GM11168 (cell line): ENCODE results near the gene MAPRE2.
"Not testable (repeated sequence)": the region's sequence is repeated elsewhere in the genome, so short reads cannot be mapped to it uniquely, and the experiment has no call there.

Source experiments
- in situ Hi-C: fragments of 300-500 bp; cut with MboI; formaldehyde crosslinking; loops from one replicate; pipeline ENCODE4 v1.12.0; 2022; ENCODE audit warnings: low sequenced_read_pairs; ENCODE audit not compliant: unreplicated experiment

The MAPRE2 gene

DNA sequence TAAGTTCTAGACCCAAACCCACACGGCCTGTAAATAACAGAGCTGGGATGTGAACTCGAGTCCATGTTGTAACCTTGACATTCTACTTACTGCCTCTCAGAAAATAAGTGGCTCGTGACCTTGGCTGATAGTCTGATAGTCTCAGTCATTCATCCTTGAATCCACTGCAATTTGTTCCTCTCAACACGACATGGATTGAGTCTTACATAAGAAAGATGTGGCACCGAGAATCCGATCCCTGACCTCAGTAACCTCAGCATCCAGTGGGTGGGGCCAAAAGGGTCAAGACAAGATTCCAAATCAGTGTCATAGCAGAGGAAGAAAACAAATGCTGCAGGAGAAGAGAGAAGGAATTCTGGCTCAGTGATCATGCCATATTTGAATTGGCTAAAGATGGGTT is 97.6 kb downstream of the MAPRE2 start:
- in situ Hi-C loops = no loop called here

DNA sequence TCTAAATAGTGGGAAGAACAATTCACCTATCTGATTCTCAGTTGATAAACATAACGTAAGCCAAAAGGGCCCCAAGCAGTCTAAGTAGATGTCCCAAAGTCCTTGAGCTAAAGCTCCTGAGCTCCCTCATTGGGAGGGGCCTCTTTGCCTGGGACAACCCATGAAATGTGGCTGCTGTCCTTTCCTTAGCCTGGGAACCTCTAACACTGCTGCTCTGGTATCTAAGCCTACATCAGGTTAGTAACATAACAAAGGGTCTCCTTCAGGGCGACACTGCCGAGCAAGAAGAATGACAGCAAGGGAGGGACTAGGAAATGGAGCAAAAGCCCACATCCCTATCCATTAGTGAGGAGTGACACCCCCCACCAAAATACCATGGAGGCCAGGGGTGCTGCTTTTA is 98.3 kb downstream of the MAPRE2 start:
- in situ Hi-C loops = no loop called here

DNA sequence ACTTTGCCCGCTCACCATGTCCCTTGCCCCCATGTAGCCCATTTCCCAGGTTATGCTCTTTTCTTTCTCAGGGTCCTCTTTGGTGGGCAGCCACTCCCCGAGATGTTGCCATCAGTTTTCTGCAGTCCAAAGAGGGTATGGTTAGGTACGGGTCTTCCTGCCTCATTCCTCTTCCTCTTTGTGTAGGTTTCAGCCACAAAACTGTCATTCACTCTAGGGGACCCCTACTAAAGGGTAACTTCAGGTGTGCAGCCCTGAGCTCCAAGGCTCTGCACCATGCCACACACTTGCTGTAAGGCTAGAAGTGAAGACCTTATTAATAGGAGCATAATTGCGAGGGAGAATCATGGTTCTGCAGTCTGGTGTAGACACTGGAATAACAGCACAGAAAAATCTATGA is 99.9 kb downstream of the MAPRE2 start:
- in situ Hi-C loops = no loop called here

DNA sequence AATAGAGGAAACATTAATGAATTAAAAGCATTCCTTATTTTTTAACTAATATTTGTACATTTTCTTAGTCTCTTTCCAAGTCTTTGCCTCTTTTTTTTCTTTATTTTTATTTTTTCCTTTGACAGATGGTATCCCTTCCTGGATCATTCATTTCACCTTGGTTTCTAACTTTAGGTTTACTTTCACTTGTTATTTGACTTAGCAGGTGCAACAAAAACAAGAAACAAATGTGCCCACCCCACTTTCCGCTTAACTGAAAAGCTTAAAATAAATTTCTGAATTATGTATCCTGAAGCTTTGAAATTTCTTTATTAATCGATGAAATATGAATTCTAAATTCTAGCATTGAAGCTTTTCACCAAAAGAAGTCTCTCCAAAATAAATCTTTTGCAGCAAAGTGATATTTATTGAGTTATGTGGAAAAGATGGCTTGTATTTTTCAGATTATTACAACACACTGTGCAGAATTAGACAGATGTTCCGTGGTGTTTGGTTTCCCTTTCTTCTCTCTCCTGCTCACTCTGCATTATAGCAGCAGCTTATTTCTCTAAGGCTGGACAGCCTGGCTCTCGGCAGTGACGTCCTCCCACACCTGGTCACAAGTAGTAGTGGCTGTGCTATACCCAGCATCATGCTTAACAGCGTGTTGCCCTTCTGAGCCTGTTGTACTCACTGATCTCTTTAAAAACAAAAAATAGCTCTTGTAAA is 100.5 kb downstream of the MAPRE2 start:
- in situ Hi-C loops = no loop called here

DNA sequence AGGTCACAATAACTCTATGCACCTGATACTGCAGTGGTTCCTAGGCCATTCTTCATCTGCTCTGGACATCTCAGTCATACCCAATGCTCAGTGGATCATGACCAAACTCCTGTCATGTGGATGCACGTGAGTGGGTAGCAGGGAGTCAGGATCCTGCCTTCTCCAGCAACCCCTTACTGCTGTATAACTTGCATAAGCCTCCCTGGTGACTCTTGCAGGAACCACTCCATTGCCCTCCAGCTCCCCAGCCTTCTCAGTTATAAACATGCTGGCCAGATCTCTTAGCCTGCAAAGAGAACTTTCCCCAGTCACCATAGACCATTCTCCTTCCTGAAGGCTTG is 101.0 kb downstream of the MAPRE2 start:
- in situ Hi-C loops = no loop called here

DNA sequence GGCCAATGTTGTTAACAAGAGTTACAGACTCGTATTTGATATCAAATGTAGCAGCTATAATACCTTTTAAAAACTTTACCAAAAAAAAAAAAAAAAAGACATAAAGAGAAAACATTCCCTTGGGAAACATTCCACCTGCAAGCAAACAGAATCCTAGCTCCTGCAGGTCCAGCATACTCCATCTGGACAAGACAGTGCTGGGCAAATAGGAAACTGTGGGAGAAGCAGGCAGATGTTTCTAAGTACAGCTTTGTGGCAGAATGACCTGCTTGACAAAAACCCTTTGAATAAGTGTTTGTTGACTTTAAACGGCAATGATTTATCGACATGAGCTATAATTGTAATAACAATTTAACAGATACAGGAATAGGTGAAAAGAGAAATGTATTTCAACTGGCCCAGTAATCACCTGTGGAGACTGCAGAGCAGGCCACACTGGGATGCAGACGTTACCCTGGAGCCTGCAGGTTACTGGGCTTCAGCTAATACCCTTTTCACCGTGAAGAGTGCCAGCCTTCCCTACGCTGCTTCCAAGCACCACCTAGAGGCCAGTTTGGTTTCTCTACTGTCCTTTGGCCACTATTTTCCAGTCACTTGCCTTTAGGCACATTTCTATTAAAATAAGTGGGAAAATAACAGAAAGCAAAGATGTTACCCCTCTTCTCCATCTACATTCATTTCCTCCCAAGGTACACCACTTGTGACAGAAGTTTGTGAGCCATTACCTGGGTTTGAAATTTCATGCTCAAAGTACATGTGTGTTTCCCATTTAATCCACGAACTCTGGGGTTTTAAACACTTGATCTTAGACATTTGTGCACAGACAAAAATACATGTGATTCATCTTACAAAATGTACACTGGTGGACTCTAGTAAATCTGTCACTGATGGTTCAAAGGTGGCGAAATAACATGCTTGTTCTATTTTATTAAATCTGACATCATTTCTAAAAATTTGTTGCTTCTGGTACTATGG is 102.7 kb downstream of the MAPRE2 start:
- in situ Hi-C loops = no loop called here

DNA sequence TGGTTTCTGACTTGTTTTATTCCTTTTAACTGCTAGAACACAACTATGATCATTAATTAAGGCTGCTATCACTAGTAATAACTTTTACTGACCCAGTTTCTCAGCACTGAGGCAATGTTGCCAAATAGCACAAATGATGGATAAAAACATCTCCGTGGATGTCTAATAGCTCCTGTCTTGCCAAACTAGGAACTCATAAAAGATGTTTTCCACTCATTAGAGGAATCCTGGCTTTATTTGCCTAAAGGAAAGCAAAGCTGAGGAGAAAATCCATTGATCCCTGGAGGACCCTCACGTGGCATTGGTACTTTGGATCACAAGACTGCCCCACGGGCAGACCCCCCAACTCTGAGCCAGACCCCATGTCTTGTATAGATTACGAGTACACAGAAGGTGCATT is 103.5 kb downstream of the MAPRE2 start:
- in situ Hi-C loops = loop anchor here (5.0 kb wide), 1 partner anchor 117 kb away; no protein-coding TSS in a partner anchor

DNA sequence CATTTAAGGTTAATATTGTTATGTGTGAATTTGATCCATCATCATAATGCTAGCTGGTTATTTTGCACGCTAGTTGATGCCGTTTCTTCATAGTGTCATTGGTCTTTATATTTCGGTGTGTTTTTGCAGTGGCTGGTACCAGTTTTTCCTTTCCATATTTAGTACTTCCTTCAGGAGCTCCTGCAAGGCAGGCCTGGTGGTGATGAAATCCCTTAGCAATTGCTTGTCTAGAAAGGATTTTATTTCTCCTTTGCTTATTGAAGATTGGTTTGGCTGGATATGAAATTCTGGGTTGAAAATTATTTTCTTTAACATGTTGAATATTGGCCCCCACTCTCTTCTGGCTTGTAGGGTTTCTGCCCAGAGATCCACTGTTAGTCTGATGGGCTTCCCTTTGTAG is 109.0 kb downstream of the MAPRE2 start:
- in situ Hi-C loops = not testable (repeated sequence)

DNA sequence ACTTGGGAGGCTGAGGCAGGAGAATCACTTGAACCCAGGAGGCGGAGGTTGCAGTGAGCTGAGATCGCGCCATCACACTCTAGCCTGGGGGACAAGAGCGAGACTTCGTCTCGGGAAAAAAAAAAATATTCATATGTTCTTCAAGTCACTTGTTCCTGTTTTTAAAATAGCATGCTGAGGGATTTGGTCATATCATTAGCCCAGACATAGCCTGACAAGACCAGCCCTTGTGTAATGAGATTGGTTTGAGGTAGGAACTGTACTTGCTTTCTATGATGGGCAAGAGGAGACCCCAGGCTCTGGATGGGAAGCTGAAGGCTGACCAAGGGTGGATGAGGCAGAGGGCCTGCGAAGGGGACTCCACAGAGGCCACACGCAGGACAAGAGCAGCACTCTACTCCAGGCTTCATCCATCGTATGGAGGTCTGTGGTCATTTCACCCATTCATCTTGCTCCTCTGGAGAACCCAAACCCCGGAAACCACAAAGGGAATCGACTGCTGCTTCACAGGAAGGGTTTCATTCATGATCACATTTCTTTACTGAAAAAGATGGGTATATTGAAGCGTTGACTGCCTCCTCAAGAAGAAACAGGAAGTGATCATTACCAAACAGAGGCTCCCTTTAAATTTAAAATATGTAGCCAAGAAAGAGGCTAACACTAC is 112.5 kb downstream of the MAPRE2 start:
- in situ Hi-C loops = no loop called here

DNA sequence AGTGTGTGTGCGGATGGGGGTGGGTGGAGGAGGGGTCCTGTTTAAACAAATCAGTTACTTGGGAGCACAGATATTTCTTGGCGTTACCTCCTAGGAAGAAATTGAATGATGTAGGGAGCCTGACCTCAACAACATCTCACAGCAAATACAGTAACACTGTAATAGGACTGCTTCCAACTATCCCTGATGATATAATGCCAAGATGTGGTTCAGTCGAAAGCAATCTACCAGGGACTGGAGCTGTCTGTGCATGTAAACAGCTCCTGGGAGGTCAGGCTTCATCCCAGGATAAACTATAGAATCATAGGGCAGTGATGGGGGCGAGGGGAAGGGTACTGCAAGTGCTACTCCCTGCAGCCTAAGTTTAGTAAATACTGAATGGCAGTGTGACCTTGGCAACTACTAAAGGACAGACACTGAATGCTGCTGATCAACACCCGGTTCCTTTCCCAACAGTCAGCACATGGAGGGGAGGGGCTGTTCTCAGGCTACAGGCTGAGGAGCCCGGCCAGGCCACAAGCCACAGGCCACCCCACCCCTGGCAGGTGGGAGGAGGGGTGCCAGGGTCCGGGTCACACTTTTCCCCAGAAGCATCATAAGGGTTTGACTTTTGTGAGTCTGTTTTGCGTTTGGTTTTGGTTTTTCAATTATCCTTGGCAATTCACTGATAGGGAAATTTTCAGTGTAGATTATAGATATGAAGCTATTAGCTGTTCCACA is 114.3 kb downstream of the MAPRE2 start:
- in situ Hi-C loops = no loop called here

DNA sequence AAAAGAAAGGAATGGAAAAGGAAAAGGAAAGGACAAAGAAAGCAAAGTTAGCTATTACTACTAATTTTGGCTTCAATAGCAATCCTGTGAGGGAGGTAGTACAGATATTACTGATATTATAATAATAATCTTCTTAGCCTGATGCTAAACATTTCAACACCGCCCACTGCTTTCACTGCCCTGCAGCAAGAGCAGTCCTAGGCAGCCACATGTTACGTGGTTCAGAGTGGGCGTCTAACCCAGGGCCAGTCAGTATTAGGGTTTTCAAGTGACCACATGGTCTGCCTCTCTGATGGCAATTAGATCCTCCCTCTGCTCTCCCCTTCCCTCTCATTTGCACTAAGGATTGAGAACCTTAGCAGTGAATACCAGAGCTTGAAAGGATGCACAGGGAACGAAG is 116.0 kb downstream of the MAPRE2 start:
- in situ Hi-C loops = no loop called here

DNA sequence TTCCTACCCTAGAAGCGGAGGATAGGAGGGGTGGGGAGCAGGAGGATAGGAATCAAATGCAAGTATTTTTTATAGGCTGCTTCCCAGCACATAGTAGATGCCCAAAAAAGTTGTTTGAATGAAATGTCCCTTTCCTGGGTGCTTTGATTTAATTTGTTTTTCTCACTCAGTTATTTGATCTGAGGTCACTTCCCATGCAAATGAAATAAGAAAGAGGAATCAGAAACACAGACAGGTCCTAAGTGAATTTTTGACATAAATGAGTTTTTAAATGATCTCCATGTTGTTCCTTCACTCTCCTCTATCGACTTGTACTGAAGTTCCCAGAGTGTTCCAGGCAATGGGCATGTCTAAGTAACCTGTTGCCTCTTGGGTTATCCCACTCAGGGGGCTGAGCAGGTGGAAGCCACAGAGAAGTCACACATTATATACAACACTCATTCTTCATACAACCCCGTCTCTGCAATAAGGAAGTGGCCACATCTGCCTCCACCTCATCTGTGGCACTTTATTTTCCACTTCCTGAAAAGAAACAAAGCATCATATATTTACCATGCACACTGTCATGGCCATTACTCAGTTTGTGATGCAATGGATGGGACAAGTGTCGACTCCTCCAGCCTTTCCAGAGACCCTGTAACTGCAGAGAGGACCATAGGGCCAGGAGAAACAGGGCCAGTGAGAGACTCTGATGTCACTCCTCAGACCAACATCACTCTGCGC is 117.7 kb downstream of the MAPRE2 start:
- in situ Hi-C loops = no loop called here

DNA sequence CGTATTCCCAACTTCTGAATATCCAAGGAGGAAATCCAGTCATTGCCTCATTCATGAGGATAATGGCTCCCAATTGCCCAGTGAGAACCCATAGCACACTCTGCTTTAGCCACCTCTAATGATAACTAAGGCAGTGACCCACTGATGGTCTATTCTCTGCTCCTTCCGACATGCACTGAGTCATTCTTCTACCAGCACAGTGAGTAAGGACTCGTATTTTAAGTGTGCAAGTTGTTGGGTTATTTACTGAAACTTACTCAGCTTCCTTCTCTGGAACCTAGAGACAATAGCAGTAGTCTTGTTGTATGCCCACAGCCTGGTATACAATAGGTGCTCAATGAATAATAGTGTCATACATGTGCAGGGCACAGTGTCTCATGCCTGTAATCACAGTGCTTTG is 118.6 kb downstream of the MAPRE2 start:
- in situ Hi-C loops = no loop called here

DNA sequence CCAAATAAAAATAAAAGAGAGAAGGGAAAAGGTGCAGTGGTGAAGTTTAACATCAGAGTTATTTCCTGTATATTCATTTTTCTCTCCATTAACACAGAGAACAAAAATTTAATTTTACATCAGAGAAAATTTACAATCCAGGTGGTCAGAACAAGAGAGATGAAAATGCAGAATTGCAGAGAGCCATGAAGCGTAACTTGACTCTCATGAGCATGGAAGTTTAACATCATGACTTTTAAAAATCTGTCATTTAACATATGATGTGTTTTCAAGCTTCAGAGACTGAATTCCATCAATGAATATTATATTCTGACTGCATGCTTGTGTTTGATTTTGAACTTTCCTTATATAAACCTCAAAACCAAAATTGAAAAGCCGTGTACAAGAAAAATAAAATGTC is 120.3 kb downstream of the MAPRE2 start:
- in situ Hi-C loops = no loop called here

DNA sequence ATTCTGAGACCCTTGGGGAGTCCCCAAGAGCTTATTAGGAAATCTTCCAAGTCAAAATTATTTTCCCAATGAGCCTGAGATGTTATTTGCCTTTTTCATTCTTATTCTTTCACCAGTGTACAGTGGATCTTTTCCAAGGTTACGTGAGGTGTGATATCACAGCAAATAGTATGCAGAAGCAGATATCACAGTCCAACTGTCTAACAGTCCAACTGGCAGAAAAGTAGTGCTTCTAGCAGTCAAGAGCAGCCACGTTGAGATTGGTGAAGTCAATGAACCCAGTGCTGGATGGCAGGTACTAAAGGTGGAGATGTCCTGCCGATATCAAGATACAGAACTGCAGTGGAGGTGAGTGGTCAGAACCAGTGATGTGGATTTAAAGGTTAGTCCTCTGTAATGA is 120.7 kb downstream of the MAPRE2 start:
- in situ Hi-C loops = no loop called here

DNA sequence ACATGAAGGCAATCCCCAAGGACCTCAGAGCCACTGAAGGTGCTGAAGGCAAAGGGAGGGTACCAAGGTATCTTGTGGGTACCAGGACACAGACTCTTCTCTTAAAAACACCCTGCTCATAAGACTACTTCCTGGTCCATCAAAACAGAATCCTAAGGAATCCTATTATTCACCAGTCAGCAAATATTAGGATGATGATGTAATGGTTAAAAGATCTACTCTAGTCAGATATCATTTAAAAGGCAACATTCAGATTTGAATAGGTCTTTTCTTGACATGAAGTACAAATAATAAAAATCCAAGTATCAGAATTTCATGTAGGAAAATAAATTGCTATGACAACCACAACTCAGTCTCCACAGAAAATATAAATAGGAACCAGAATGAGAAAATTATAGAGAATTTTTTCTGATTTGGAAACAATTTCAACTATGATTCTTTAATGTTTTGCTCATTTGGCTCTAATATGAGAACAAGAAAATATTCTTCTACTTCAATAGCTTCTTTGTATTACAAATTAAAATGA is 121.9 kb downstream of the MAPRE2 start:
- in situ Hi-C loops = no loop called here

DNA sequence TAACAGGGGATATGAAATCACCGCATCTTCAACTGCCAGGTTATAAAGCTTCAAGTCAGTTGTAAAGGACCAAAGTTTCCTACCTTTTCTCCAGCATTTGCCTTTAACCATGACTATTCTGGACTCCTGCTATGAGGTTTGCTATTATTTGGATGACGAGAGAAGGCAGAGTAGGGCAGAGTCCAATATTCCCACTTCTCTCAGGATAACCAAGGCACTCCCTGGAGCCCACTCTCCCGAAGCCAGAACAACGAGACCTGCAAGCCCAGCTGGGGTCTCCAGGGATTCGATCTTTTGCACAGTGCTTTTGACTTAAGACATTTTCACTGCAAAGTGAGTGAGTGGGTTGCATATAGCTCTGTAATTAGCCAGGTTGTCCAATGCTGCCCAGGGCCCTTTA is 122.5 kb downstream of the MAPRE2 start:
- in situ Hi-C loops = no loop called here

DNA sequence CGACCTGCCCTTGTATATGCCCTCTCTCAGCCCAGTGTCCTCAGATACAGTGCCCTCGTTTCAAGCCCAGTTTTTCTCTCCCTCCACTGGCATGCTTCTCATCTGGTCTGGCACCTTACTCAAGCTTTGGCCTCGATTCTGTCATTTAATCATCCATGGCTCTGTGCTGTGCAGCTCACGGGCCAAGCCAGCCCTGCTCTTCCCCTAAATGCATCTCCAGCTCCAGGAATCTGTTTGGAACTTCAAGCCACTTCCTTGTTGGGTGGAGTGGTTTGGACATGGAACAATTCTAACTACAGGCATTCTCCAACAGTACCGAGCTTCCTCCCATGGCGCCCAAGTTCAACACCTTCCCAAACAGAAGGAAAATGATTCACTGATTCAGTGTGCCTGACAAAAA is 122.9 kb downstream of the MAPRE2 start:
- in situ Hi-C loops = no loop called here

DNA sequence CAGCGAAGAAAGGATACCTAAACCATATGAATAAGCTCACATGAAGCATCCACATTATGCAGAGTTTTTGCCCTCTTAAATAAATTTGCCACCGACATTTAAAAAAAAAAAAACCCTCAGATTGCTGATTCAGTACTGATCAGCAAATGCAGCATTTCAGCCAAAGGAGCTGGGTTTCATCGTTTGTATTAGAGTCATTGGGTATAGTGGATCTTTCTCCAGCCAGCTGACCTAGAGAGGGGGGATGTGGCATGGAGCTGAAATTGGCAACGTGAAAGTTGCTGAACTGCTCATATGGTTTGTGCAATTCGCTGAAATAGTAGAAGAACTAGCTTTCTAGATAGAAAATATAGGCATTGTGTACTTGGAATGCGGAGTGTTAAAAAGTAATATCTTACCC is 126.1 kb downstream of the MAPRE2 start:
- in situ Hi-C loops = no loop called here

DNA sequence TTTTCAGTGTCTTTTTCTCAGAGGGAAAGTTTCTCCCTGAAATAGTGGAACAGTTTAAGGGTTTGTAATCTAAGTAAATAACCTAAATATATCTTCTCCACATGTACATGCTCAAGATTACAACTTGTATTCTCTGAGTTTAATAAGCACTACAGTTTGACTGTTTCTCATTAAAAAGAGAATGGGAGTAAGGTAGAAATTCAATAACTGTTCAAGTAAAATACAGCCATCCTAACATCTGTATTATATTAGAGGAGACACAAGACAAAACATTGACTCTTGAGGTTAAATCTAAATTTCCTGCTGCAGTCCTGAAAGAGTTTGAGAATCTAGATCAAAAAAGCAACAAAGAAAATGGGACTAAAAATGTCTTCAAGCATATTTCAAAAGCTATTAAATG is 126.6 kb downstream of the MAPRE2 start:
- in situ Hi-C loops = no loop called here
